ENCODE measurements around the gene TRIM50.
"Not testable (repeated sequence)": the region's sequence is repeated elsewhere in the genome, so short reads cannot be mapped to it uniquely, and the experiment has no call there.

TRIM50 gene

DNA sequence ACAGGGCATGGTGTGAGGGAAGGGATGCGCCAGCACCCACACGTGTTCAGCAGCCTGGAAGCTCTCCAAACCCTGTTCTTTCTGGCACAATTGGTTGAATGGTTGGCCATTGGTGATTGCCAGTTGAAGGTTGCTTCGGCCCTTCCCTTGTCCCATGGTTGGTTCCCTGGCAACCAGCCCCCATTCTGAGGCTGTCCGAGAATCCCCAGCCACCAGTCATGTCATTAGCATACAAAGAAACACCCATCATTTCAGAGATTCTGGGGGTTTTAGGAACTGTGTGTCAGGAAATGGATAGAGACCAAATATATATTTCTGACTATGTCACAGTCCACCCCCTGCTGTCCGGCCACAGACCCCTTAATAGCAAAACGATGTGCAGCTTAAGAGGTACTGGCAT lies 21.9 kb upstream of the TRIM50 start:
- no peak for DNase-seq

DNA sequence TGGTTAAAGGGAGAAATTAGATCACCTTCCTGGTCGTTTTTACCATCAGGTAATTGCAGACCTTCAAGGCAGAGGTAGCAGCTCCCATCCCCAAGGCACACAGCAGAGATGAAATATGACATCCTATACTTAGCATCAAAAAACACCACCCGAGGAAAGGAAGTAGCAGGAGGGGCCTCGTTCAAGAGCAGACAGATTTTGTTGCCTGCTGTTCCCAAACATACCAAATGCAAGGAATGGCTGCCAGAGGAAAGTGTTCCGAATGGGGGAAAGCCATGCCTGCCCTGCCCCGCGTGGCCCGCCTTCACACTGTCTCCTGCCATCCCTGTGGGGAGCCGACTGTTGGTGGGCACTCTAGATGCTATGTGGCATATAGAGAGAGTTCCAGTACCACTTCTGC lies 18.1 kb upstream of the TRIM50 start:
- no peak for DNase-seq

DNA sequence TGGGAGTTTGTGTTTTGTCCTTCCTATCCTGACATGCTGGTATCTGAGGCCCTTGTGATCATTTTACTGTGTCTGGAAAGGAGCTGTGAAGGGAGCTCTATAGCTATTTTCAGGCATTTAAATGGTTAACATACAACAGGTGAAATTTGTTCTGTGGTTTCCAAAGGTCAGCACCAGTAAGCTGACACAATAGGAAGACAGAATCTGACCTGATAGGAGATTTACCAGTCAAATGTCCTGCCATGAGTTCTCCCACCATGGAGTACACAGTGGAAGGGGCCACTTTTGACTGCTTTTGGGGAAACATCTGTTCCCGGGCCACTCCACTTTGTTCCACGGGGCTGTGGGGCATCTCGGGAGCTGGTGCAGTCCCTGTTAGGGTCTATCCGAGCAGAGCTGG lies 17.7 kb upstream of the TRIM50 start:
- no peak for DNase-seq

DNA sequence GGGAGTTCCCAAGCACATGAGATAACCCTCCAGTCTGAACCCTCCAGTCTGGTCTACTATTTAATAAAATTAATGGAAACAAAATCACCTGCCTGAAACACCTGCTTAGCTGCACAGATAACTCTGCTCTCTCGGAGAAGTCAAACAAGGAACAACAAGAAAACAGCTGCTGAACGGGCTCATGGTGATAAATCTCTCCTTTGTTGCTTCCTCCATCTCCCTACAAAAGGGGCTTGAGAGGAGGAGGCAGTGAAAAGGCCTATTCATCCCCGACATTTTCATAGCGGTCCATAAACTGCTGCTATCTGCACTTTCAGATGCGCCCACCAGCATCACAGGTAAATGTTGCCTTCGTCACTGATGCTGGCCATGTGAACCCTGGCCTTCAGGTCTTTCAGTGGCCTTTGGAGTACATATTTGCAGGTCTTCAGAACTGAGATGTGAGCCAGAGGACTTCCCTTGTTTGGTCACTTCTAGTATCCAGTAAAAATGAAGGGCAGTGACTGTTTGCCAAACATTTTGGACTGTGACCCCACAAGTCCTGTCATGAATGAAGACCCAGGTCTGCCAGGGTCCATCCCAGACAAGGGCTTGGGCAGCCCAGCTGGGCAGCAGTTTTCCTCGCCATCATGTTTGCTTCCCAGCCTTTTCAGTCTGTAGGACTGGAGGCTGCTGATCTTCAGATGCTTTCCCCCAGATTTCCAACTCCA lies 15.9 kb upstream of the TRIM50 start:
- DNase-seq = no peak

DNA sequence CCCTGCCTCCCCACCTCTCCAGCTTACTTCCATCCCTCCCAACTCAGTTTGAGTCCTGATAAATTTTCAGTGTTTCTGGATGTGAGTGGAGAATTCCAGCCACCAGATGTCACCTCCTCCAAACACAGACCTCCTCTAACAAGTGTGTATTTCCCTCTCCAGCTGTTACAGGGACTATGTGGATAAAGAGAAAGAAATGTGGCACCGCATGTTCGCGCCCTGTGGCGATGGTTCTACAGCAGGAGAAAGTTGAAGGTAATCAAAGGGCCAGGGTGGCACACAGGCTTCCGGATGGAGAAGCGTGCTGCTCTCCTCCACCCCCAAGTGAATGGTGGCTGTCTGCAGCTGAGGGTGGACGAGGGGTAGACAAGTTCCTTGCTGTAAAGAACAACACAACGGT lies 14.8 kb upstream of the TRIM50 start:
- no peak for DNase-seq

DNA sequence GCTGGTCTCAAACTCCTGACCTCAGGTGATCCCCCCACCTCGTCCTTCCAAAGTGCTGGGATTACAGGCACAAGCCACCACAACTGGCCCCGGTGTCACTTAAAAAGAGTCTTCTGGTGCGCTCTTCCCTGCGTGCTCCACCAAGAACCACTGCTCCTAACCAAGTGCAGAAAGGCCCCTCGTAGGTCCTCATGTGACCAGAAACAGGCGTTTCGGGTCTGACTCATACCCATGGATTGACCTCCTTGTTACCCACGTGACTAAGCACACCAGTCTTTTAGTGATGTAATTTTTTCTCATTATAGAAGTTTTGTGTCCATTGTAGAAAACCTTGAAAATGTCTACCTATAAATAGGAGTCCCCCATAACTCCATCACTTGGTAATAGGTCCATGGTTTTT lies 14.0 kb upstream of the TRIM50 start:
- no peak for DNase-seq

DNA sequence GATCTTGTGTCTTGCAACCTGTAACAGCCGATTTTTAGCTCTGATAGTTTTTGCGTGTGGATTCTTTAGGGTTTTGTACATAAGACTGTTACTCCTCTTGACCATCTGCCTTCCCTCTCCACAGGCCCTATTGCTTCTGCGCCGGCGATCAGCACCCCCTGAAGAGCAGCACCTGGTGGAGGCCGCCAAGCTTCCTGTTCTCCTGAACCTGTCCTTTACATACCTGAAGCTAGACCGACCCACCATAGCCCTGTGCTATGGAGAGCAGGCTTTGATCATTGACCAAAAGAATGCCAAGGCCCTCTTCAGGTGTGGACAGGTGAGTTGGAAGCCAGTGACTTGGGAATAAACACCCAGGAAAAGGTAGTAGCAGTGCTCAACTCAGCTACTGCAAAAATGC lies 12.6 kb upstream of the TRIM50 start:
- no peak for DNase-seq

DNA sequence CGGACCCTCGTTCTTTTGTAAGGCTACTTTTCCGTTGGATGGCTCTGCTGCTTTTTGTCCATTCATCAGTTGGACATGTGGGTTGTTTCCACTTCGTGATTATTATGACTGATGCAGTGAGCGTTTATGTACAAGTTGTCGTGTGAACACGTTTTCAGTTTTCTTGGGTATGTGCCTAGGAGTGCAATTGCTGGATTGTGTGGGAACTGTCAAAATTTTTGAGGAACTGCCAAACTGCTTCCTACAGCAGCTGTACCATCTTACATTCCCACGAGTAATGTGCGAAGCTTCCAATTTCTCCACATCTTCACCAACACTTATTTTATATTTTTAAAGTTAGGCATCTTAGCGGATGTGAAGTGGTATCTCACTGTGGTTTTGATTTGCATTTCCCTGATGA lies 10.4 kb upstream of the TRIM50 start:
- DNase-seq = no peak

DNA sequence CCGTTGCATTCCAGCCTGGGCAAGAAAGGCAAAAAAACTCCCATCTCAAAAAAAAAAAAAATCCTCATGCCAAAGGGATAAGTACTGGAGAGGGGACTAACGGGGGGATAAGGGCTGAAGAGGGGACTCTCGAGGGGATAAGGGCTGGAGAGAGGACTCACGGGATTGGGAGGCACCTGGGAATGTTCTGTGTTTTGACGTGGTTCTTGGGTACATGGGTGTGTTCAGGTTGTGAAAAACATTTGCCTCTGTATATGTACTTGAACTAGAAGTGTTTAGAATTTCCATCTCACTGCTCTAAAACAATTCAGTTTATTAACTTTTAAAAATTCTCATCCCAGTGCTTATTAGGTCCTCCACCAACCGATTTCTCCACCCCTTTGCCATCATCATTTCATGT lies 4.6 kb upstream of the TRIM50 start:
- DNase-seq = no peak

DNA sequence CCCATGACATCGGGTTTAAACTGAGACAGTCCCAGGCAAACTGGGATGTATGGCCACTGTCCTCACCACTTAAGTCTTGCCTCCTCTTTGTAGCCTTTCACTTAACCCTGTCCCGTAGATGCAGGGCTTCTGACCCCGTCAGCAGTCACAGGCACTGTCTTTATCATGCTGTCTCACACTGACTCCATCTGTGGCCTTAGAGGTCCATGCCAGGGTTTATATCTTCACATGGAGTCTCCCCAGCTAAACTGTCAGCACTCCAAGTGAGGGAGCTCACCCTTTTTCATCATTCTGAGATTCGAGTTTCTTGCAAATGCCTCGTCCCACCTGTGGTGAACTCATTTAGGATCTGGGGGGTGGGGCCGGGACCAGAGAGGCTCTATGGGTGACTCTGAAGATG lies 2.9 kb upstream of the TRIM50 start:
- DNase-seq = no peak

DNA sequence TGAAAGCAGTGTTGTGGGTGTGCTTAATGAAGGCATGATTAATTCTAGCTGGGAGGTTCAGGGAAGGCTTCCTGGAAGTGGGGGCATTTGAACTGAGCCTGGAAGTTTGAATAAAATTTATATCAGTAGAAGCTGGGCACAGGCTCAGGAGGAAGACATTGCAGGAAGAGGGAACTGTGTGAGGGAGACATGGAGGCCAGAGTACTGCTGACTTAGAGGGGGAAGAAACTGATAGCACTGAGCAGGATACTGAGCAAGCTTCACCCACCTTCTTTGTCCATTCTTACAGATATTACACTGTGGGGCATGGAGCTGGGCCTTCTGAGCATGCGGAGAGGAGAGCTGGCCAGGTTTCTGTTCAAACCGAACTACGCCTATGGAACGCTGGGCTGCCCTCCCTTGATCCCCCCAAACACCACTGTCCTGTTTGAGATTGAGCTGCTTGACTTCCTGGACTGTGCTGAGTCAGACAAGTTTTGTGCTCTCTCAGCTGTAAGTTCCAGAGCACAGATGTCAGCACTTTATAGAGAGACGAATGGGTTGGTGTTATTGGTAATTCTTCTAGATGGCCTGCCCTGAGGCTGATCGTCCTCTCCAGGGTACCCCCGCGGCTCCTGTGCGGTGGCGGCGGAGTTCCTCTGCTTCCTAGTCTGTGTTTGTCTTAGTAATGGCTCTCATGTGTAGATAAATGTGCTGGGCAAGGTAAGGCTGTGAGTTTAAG lies 2.1 kb upstream of the TRIM50 start:
- no peak for DNase-seq

DNA sequence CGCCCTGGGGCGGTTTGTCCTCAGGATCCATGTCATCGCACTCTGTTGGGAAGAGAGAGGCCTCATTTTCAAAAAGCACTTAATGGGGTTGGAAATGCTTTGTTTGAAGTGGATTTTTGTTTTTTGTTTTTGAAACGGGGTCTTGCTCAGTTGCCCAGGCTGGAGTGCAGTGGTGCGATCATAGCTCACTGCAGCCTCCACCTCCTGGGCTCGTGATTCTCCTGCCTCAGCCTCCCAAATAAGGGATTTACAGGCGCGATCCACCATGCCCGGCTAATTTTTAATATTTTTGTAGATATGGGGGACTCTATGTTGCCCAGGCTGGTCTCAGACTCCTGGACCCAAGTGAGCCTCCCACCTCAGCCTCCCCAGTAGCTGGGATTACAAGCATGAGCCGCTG lies 814 bp upstream of the TRIM50 start:
- no peak for DNase-seq

DNA sequence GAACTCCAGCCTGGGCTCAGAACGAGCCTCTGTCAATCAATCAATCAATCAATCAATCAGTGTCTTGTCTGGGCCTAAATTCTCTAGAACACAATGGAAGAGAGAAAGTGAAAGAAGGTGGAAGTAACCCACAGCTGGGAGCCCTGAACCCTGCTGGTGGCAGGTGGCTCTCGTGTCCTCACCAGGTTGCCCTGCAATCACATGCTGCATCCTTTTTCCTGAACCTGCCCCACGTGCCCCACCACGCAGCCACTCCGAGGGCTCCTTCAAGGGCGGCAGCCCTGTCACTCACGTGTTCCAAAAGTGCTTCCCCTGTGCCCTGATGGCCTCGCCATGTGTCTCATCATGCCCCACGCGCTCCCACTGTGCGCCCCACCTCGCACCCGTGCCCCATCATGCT lies 433 bp downstream of the TRIM50 start:
- not testable (repeated sequence) for DNase-seq

DNA sequence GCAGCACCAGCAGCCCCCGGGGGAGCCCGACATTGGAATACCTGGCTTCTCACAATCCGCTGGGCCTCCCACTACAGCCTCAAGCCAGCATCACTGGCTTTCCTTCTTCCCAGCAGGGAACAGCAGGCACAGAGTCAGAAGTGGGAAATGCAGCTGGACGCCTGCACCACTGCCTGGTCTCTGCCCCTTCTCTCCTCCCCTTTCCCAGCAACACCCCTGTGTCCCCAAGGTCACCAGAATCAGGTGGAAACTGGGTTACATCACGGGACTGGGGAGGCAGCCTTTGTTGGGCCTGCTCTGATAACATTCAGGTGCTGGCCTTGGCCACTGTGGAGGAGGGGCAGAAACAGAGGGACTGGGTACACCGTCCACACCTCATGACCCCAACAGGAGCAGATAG lies 2.5 kb downstream of the TRIM50 start:
- not testable (repeated sequence) for DNase-seq

DNA sequence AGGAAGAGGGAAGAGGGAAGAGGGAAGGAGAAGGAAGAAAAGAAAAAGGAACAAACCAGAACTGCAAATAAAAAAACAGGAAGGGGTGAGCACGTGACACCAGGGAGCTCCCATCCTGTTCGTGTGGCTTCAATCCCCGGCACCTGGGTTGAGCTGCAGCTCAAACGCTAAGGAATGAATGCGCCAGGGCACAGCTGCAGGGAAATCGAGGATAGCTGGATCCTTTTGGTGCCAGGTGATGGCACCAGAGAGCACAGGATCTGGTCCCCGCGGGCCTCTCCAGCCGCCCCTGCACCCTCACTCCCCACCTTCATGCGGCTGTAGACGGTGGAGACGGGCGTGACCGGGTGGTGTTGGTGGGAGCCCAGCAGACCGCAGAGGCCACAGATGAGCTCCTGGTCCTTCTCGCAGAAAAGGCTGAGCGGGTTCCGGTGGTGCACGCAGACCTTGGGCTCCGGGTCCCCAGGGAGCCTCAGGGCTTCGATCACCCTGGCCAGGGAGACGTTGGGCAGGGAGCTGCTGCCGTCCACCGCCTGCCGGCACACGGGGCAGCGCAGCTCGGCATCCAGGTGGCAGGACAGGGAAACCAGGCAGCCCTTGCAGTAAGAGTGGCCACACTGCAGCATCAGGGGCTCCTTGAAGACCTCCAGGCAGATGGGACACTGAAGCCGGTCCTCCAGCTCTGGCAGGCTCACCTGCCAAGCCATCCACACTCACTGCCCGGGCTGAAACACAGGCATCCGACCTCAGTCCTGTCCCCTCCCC lies 3.6 kb downstream of the TRIM50 start:
- peak; percentile 52 for DNase-seq

DNA sequence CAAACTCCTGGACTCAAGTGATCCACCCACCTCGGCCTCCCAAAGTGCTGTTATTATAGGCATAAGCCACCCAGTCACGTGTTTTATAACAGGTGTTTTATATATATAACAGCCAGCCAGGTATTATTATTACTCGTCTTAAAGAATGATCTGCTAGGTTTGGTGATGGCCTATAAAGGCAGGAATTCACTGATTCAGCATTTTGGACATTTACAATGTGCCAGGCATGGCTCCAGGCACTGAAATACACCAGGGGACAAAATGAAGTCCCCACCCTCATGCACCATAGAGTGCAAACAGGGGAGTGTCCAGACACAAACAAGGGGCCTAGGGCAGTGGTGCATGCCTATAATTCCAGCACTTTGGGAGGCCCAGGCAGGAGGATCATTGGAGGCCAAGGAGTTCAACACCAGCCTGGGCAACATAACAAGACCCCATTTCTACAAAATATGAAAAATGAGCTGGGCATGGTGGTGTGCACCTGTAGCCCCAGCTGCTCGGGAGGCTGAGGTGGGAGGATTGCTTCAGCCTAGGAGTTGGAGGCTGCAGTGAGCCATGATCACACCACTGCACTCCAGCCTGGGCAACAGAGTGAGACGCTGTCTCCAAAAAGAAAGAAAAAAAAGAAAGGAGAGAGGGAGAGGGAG lies 4.3 kb downstream of the TRIM50 start:
- DNase-seq = not testable (repeated sequence)

DNA sequence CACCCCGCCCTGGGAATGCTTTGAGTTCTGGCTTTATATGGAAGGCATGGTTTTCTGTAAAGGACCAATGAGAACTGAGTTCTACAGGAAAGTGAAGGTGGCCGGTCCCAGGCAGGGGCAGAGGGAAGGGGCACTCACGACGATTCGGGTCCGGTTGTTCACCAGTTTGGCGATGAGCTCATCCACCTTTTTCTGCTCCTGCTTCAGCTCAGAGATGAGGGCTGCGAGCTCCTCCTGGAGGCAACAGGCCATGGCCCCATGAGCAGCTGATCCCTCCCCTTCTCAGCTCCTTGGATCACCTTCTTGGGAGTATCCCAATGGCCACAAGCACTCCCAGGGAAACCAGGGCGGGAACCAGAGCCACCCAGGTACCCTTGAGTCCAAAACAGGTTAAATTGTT lies 7.9 kb downstream of the TRIM50 start:
- not testable (repeated sequence) for DNase-seq

DNA sequence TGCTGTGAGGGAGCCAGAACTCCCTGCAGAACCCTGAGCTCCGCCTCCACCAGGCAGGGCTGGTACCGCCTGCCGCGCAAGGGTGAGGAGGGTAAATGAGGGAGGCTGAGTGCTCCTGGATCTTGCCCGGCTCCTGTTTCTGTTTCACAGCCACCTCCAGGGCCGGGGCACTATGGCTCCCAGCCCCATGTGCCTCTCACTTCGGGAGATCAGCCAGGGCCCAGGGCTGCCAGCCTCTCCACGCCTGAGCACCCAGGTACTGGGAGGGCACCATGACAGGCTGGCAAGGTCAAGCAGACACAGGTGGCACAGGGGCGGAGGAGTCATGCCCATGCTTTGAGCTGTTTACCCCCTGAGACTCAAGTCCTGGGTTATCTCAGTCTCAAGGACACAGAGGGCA lies 8.3 kb downstream of the TRIM50 start:
- not testable (repeated sequence) for DNase-seq

DNA sequence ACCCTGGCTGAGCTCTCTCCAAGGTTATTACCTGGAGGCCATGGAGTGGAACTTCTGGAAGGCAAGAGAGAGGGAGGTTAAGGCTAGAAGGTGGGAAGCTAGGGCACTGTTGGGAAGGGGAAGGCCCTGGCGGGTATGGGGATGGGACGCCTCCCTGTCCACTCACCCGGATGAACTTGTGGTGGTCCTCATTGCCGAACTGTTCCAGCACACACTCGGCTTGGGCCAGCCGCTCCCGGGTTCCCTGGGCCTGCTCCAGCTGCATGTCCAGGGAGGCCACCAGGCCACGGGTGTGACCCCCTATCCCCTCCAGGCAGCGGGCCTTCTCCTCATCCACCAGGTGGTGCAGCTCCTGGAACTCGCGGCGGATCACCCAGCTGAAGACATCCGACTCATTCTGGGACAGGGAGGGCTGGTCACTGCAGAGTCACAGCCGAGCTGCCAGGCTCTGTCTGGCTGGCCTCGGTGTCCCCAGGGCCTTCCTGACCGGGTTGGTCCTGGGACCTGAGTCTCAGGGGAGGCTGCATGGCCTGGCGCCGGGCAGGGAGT lies 9.2 kb downstream of the TRIM50 start:
- DNase-seq = not testable (repeated sequence)

DNA sequence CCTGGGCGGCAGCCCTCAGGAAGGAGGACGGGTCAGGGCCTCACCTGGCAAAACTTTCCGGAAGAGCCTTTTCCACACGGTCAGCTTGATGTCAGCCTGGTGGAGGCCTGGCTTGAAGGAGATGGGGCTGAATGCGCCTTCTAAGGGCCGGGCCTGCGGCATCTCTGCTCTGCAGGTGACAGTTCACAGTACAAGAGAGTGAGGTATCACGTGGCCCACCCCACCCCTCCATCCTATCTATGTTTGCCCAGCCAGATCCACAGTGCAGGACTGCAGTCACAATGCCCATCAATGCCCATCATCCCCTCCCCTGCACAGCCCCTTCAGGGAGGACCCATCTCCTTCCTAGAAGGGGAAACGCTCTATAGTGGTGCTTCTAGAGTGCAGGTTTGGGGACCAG lies 11.4 kb downstream of the TRIM50 start:
- DNase-seq = no peak

DNA sequence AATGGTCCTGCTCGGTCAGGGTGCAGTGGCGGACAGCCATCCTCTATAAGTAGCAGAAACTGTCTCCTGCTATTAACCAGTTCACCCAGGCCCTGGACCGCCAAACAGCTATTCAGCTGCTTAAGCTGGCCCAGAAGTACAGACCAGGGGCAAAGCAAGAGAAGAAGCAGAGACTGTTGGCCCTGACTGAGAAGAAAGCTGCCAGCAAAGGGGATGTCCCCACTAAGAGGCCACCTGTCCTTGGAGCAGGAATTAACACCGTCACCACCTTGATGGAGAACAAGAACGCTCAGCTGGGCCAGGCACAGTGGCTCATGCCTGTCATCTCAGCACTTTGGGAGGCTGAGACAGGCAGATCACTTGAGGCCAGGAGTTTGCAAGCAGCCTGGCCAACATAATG lies 13.6 kb downstream of the TRIM50 start:
- no peak for DNase-seq

DNA sequence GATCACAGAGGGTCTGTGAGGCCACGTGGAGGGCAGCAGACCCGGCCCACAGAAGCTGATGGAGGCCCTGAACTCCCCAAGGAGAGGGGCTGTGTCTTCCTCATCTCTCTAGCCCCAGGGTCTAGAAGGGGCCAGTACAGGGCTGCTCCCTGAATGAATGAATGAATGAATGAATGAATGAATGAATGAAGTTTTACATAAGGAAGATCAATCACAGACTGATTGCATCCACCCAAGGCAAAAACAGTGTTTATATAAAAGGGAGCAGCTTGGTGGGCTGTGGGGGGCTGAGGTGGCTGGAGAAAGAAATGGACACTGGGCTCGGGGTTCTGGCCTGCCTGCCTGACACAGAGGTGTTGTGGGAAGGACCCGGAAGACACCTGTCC lies 14.4 kb downstream of the TRIM50 start:
- no peak for DNase-seq

DNA sequence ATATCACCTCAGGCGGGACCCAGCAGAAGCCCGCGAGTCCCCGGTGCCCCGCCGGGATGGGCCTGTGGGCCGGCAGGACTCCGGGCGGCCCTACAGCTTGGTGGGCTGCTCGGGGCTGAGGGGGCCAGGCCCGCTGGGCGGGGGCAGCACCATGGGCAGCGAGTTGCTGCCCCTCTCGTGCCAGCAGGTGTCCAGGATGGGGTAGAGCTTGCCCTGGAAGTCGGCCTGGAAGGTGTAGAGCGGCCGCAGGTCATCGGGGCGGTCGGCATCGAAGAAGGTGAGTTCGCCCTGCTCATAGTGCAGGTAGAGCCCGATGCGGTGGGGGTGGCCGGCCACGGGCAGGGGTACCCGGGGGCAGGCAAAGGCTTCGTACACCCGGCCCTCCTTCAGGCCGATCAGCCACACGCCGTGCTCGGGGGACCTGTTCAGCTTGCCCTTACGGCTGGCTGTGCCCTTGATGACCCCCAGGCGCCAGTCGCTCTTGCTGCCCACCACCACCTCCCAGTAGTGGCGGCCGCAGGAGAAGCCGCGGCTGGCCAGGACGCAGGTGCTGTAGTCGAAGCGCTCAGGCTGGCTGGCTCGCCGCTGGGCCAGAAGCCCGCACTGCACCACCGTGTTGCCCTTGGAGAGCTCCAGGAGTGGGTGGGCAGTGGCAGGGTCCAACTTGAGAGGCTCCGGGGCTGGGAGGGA lies 14.9 kb downstream of the TRIM50 start:
- no peak for DNase-seq

Data from CD4-positive, alpha-beta T cell treated with Interleukin-10 for 1 hour (primary cell).